GM18909 (cell line): ENCODE data around the gene LRCH4.
"Not testable (repeated sequence)": the region's sequence is repeated elsewhere in the genome, so short reads cannot be mapped to it uniquely, and the experiment has no call there.

Experiments used
- ATAC-seq: cut with Tn5 transposase; IDR thresholded peaks from one replicate; pipeline ENCODE4 v1.9.1; 2021; ENCODE audit warnings: mild to moderate bottlenecking; ENCODE audit not compliant: unreplicated experiment, poor library complexity

The LRCH4 gene

DNA sequence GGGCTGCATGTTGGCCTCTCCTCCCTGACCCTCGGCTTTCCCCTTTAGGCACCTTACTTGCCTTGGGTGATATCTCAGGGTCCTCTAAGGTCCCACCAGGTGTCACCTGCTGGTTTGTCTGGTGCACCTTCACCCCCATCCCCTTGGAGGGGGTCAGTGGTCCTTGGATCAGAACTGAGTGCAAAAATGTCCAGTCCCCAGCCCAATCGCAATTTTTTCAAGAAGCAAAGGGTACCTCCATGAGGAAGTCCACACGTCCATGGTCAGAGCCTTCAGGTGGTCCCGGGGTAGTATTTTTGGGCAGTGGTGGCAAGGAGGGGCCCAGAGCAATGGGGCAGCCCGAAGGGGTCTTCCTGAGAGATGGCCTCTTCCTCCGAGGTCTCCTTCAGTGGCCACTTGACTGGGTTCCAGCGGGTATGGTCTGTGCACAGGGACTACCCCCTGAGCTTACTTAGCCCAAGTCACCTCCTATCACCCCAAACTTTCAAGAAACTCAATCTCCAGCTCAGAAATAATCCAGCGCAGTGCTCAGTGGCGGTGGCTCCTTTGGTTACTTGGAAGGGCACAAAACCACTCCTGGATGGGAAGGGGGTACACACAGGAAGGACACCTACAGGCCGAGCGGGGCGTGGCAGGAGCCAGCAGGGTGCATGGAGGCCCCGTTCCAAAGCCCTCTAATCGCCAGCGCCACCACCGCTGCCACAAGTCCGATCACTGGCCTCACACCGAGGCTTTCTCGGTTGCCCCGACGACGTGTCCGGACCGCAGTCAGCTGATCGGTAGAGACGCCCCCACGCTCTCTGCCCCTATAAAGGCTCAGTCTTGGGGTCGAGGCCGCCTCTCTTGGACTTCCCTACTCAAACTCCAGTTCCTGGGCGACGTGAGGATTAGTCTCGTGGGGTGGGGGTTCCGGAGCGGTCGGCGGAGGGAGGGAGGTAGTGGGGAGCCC, 16.8 kb downstream of the LRCH4 start:
- peak; percentile 42 for ATAC-seq

DNA sequence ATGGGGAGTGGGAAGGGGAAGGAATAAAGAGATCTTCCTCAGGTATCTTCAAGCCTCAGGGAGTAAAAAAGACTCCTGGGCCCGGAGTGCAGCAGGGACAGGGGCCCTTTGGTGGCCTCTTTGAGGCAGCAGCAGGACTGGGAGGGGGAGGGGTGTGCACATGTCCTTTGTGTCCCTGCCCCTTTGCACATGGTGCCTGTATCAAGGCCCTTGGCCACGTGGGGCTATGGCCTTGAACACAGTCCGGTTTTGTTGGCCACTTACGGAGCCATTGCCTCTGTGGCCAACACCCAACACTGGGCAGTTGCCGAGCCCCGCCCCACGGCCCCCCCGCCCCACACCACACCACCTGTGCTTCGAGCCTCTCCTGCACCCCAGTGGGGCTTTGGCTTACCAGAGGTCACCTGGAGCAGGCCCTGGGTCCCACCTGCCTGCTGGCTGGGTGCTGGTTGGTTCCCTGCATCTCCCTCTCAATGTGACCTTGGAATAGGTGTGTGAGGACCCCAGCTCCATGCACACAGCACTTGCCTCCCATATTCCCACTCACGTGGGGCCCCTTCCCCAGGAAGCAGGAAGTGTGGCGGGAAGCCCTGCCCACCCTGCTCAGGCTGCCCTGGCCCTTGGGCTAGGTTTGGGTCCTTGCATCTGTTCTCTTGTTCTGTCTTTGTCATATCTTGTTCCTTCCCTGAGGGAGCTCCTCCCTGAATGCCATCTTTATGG, 17.6 kb downstream of the LRCH4 start:
- no peak for ATAC-seq

DNA sequence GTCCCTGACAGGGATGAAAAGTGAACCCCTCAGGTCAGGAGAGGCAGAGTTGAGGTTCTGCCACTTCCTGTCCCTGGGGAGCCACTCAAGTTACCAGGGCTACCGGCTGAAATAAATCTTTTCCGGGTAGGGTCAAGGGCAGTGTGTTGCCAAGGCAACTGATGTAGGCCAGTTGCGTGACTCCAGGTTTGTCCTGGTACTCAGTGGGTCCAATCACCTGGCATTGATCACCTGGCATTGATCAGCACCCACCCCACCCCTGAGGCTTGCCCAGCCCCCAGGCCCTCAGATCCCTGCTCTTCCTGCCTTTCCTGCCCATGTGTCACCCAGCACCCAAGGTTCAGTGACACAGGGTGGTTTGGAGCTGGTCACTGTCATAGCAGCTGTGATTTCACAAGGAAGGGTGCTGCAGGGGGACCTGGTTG, 18.2 kb downstream of the LRCH4 start:
- ATAC-seq = peak; percentile 35

DNA sequence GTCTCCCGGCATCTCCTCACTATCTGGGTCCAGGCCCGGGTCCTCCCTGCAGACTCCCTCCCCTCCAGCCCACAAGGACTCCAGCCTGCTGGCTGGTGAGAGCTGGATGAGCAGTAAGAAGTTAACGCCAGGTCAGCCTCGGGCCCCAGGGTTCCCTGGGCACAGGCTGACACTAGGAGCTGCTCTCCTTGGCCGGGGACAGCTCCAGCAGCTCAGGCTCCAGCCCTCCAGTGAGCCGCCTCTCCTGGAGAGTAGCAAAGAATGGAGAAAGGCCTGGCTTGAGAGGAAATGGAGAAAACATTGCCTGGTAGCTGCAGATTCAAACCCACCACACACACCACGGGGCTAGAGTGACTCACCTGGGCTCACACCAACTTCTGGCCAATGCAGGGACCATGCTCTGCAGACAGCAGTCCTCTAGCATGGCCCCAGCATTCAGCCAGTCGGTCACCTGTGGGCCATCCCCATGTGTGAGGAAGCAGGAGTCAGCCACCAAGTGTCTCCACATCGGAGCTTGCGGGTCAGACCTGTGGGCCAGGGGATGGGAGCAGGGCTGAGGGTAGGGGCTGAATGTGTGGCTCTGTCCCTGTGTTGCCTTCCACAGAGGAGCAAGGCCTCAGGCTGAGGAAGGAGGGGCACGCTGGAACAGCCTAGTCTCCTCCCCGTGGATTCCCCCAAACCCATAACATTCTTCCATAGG, 18.7 kb downstream of the LRCH4 start:
- no peak for ATAC-seq

DNA sequence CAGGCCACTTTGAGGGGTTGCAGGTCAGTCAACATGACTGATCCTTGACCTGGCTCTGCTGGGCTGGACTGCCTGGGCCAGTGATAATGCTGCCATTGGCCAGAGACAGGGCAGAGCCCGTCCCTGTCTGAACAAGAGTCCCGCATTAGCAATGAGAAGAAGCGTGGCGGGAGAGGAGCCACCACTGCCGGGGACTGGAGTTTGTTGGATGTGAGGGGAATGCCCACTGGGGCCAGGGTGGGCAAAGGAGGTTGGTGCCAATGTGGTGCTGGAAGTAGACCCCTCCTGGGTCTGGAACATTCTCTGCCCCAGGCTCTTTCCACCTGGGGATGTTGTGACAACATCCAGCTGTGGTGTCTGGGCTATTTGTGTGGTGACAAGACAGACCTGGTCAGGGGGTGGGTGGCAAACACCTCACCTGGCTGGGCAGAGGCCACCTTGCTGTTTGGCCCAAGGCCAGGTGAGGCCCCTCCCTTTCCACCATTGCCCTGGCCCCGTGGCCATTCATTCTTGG, 19.9 kb downstream of the LRCH4 start:
- no peak for ATAC-seq

DNA sequence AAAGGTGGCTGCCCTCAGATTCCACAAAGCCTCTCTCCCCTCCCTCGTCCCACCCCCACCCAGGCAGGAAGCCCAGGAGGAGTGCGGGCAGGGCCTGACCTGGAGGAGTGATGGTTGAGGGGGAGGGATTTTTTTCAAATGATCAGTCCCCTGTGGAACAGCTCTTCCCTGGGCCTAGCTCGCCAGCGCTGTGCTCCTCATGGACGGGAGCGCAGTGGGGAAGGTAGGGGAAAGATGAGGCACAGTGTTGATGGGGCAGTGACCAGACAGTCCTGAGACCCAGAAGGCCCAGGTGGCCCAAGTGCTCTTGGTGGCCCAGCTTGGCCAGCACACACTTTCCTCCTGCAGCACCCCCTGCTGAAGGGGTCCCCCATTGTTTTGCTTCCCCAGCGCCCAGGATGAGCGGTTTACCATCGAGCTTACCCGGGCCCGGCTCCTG, 20.8 kb downstream of the LRCH4 start:
- ATAC-seq = no peak

DNA sequence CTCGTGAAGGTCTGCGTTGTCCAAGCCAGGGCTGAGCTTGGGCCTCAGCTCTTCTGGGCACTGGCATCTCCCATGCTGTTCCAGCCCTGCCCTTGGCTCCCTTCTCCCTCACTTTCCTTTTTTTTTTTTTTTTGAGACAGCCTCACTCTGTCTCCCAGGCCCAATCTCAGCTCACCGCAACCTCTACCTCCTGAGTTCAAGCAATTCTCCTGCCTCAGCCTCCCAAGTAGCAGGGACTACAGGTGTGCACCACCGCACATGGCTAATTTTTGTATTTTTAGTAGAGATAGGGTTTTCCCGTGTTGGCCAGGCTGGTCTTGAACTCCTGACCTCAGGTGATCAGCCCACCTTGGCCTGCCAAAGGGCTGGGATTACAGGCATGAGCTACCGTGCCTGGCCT, 21.5 kb downstream of the LRCH4 start:
- ATAC-seq = not testable (repeated sequence)

DNA sequence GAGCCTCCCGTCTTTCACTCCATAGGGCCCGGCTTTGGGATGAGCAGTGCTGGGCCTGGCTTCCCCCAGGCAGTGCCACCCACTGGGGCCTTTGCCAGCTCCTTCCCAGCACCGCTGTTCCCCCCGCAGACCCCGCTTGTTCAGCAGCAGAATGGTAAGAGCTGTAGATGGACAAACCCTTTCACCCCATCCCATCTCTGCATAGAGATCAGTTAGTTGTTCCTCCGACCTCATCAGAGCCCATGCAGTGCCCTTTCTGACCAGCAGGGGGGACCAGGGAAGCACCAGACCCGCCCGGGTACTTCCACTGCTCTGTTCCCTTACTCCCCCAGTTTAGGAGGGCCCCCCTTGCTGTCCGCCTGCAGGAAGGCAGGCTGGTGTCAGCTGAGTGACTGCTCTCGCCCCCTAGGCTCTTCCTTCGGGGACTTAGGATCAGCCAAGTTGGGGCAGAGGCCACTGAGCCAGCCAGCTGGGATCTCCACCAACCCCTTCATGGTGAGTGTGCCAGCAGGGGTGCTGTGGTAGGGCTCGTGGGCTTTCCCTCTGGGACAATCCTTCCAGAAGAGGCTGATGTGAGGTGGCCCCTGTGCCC, 22.0 kb downstream of the LRCH4 start:
- ATAC-seq = peak; percentile 47

DNA sequence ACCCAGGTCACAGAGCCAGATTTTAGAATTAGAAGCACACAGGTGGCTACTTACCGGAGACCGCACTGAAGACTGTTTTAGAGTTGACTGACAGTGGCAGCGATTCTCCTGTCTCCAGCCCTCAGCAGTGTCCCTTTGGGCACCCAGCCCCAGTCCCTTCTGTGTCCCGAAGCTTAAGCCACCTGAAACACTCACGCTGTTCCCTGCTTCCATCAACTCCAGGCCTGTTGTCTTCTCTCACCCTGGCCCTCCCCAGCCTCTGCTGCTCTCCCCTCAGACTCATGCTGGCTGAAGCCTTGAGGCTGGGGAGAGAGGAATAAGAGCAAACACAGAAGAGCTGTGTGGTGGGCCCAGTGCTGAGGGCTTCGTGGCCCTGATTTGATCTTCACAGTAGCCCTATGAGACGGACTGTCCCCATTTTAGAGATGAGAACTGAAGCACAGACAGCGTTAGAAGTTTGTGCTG, 22.8 kb downstream of the LRCH4 start:
- no peak for ATAC-seq

DNA sequence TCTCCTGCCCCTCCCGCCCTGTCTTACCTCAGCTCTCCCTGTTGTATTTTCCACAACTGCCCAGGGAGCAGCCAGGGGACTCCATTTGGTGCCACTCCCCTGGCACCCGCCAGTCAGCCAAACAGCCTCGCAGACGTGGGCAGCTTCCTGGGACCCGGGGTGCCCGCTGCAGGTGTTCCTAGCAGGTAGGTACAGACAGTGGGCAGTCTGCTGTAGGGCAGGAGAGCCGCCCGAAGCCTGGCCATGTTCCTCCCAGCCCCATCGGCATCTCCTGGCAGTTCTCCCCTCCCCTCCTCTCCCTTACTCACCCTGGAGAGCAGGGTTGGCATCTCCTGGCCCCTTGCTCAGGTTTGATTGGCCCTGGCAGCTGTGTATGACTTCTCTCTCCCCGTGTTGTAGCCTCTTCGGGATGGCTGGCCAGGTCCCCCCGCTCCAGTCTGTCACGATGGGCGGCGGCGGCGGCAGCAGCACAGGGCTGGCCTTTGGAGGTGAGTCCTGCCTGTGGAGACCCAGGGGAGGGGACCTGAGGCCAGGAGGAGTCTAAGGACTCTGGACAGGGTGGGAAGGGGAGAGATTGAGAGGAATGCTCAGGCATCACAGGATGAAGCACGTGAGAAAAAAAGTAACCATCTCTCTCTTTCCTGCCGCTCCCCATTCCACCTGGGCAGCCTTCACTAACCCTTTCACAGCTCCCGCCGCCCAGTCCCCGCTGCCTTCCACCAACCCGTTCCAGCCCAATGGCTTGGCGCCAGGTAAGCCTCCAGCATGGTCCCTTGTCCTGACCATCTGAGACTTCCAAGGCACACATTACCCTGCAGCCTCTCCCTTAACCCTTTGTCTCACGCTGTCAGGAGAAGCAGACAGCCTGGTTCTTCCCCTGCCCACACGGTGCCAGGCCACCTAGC, 23.5 kb downstream of the LRCH4 start:
- ATAC-seq = no peak

DNA sequence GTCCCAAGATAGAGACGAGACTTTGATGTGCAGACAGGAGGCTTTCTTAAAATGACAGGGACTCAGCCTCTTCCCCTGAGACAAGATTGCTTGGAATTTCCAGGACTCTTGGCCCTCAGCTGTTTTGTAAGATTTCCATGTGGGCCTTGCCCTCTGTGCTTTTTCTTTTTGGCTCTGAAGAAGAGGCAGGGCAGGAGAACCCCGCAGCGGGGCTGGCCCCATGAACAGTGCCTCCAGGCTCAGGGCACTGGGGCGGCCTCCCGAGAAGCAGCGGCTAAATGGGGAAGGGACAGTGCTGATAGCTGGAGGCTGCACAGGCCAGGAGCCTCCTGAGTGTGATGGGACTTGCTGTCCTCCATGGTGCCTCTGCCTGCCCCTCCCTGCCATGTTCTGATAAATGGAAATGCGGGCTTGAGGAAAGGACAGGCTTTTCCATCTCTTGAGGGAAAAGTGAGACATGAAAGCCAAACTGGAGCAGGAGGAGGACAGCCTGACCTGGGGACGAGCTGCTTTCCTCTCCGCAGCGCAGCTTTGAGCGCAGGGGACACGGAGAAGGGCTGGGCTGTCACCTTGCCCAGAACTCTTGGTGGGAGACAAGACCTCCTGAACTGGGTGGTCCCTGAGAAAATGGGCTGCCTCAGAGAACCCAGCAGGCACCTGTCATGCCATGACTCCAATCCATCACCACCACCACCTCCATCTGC, 24.3 kb downstream of the LRCH4 start:
- ATAC-seq = no peak

DNA sequence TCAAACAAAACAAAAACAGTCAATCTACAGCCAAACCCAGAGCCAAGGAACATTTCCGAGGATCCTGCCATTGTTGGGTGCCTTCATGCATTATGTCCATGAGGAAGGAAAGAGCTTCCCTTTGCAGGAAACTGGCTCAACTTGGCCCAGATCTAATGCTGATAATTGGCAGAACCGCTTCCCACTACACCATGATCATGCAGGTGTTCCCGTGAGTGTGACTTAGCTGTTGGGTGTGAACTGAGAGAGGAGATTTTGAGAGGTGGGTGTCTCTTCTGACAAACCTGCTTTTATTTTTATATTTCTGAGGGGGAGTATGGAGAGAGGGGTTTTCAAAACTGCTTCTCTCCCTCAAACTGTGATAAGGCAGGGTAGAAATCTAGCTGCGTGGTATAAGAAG, 26.8 kb downstream of the LRCH4 start:
- ATAC-seq = no peak

DNA sequence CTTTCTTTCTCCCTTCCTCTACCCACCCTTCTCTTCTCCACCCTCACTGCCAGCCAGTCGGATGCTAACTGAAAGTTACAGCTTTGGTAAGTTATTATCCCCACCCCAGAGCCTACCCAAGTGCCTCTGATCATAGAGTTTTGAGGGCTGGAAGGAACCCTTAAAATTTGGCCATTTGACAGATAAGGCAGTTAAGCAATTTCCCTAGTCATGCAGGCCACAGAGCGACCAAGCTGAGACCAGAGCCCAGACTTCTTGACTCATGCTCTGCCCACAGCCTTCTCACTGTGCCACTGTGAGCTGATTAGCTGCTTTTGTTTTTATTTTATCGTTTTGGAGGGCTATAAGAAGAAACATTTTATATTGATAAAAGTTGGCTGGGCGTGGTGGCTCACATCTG, 29.4 kb downstream of the LRCH4 start:
- ATAC-seq = no peak

DNA sequence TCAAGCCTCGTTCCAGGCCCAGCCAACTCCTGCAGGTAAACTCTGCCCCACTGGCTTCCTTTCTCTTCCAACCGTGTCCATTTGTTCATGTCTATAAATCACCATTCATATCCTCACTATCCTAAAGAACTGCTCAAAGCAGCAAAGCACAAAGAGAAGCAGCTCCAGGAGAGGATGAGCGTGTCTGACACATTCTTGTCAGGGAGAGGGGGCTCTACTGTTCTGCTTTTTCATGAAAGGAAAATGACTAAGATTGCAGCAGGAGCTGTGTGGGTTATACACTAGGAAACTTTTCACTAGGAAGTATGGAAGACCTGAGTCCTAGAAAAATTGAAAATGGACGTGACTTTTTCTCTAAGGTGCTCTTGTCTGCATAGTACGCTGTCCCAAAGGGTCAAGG, 30.2 kb downstream of the LRCH4 start:
- ATAC-seq = no peak

DNA sequence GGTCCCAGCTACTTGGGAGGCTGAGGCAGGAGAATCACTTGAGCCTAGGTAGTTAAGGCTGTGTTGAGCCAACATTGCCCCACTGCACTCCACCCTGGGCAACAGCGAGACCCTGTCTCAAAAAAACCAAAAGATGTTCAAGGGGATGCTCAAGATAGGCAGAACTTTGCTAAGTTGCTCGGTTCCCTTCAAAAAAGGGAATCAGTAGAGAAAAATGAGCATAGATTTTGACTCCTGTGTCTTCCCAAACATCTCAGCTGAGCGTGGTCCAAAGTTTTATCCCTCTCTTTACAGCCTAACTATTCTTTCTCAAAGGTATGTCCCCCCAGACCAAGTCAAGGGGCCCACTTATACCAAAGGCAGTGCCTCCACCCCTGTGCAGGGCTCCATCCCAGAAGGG, 32.9 kb downstream of the LRCH4 start:
- ATAC-seq = no peak

DNA sequence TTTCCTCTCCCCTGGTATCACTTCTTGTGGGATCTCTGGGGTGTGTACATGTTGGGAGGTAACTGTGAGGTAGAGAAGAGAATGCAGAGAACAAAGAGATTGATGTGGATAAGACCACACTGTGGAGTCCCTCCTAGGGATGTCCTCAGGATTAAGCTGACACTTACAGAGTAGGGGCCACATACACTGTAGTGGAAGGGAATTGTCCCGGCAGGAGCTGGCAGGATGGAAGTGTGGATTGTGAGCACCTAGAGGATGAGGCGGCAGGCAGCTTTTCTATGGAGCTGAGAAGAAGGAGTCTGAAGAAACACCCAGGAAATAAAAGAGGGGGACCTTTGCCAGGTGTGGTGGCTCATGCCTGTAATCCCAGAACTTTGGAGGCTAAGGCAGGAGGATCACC, 33.4 kb downstream of the LRCH4 start:
- ATAC-seq = no peak

DNA sequence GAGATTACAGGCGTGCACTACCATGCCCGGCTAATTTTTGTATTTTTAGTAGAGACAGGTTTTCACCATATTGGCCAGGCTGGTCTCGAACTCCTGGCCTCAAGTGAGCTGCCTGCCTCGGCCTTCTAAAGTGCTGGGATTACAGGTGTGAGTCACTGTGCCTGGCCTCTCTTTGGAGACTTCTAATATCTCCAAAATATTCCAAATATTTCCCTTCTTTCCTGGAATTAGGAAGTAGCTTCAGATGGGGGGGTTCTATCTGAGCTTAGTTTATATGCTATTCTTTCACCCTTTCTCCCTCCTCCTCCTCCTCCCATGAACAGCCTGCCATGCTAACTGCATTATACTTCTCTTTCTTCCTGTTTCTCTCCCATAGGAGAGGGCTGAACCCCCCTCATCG, 37.5 kb downstream of the LRCH4 start:
- not testable (repeated sequence) for ATAC-seq

DNA sequence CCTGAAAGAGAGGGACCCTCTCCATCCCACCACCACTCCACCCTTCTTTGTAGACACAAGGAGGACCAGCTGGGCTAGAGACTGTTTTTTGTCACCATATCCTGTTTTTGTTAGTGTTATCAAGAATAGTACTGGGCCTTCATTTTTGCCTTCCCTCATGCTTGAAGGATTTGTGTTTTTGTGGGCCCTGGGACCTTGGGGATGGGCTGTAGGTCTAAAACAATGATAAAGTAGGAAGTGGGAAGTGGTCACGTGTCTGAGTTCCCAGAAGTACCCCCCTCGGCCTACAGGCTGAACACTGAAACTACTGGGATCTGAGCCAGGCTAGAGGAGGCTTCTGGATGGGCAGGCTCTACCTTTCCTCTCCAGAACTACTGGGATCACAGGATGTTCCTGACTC, 38.1 kb downstream of the LRCH4 start:
- ATAC-seq = no peak
